Measurements from ENCODE around the gene PRKAR1B.
A peak's percentile ranks its signal among the peaks of the same experiment; 100 is the strongest.

PRKAR1B gene

GRCh38 chr7:519484-520390, 207.3 kb downstream of the PRKAR1B start, which contains the start of gene PDGFA:
Gene PDGFA, minus strand, starts transcription at chr7:519846. Its CDS starts 845 bp downstream, at chr7:519001.
- DNase-seq (ENCODE audit: low spot score), result no peak

- DNase-seq (ENCODE audit: low spot score), result peak; percentile 24
These were observed 208.2 kb downstream of the PRKAR1B start for GRCh38 chr7:518630-519483.

GRCh38 chr7:517774-518629, 209.1 kb downstream of the PRKAR1B start:
- no peak for DNase-seq (ENCODE audit: low spot score)

GRCh38 chr7:516606-517456, 210.2 kb downstream of the PRKAR1B start:
- no peak for DNase-seq (ENCODE audit: low spot score)

- no peak for DNase-seq (ENCODE audit: low spot score)
These were observed 210.9 kb downstream of the PRKAR1B start for GRCh38 chr7:516216-516605.

- no peak for DNase-seq (ENCODE audit: low spot score)
These were observed 211.5 kb downstream of the PRKAR1B start for GRCh38 chr7:515628-516027.

GRCh38 chr7:514651-515598, 212.2 kb downstream of the PRKAR1B start:
- DNase-seq (ENCODE audit: low spot score), result no peak

GRCh38 chr7:514242-514641, 212.8 kb downstream of the PRKAR1B start:
- DNase-seq (ENCODE audit: low spot score), result no peak

GRCh38 chr7:513521-514166, 213.4 kb downstream of the PRKAR1B start:
- DNase-seq (ENCODE audit: low spot score), result peak; percentile 16

GRCh38 chr7:512541-513311, 214.4 kb downstream of the PRKAR1B start:
- DNase-seq (ENCODE audit: low spot score), result no peak

GRCh38 chr7:512146-512510, 215.0 kb downstream of the PRKAR1B start:
- DNase-seq (ENCODE audit: low spot score), result no peak

- DNase-seq (ENCODE audit: low spot score), result no peak
These were observed 215.5 kb downstream of the PRKAR1B start for GRCh38 chr7:511476-512145.

- no peak for DNase-seq (ENCODE audit: low spot score)
These were observed 216.2 kb downstream of the PRKAR1B start for GRCh38 chr7:510782-511281.

GRCh38 chr7:510131-510481, 217.0 kb downstream of the PRKAR1B start:
- no peak for DNase-seq (ENCODE audit: low spot score)

- no peak for DNase-seq (ENCODE audit: low spot score)
These were observed 217.5 kb downstream of the PRKAR1B start for GRCh38 chr7:509426-510130.

- DNase-seq (ENCODE audit: low spot score), result no peak
These were observed 218.5 kb downstream of the PRKAR1B start for GRCh38 chr7:508461-509170.

Data from activated CD4-positive, alpha-beta T cell treated with anti-CD3 and anti-CD28 coated beads, Interleukin-2, Interleukin-4, amounts not matched to agents 100 ng/mL and 50 ng/mL, durations not matched to agents 16 hours and 8 hours (primary cell).